Stimulated activated CD4-positive, alpha-beta T cell treated with anti-CD3 and anti-CD28 coated beads, TNF-alpha, amount 100 ng/mL, for 24 hours (primary cell): ENCODE measurements around the gene PRPF31.

Experiments used
- DNase-seq, 3 experiments: peaks; one replicate each; pipeline ENCODE4 v3.0.0-alpha.2; 2020; ENCODE audit warnings: low read depth in 3 of 3

Gene PRPF31

DNA sequence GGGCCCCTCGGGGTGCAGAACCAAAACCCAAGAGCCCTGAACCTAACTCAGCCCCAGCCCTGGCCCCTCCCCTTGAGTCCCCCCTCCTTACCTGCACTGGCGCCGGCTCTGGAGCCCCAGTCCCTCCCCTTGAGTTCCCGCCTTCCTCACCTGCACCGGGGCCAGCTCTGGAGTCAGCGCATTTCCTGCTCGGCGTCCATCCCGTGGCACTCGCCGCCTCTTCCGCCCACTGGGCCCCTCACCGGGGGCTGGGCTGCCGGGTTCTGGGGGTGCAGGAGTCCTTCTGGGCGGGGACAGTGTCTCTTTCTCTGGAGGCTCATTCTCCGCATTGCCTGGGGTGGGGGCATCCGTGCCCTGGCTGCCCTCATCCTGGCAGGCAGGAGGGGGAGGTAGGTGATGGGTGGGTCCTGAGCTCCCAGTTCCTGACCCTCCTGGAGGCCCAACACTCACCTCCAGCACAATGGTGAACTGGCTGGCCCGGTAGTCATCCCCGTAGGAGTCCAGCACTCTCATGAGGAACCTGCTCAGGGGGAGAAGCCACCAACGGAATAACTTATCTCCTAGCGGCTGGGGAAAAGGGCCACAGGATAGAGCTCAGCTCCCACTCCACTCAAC lies 7.6 kb upstream of the PRPF31 start:
- DNase-seq: no peak

DNA sequence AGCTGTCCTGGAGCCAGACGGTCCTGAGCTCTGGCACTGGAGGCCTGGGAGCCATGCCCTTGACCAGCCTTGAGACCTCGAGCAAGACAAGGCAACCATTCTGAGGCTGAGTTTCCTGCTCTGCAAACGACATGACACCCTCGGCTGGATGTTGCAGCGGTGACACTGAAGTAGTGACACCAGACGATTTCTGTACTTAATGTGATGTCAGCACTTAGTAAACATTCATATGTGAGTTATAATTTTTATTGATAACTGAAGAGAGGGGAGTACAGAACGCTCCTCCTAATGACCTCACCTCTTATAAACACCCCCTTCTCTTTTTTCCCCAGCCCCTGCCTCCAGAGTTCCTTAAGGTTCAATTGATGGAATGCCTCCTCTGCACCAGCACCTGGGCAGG lies 7.1 kb upstream of the PRPF31 start:
- no peak for DNase-seq

DNA sequence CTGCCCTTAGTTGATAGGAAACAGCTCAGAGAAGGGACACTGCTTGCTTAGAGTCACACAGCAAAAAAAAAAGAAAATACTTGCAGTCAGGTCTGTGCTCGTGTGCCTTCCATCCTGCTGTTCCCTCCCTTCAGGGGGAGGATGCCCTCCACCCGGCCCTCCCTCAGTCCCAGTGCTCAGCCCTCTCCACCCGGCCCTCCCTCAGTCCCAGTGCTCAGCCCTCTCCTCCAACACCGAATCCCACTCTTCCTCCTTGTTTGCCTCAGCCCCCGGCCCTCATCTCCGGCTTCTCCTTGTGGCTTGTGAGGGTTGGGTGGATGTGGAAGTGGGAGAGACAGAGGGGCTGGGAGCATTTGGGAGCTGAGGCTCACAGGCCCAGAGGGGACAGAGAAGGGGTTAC lies 5.9 kb upstream of the PRPF31 start:
- DNase-seq: no peak

DNA sequence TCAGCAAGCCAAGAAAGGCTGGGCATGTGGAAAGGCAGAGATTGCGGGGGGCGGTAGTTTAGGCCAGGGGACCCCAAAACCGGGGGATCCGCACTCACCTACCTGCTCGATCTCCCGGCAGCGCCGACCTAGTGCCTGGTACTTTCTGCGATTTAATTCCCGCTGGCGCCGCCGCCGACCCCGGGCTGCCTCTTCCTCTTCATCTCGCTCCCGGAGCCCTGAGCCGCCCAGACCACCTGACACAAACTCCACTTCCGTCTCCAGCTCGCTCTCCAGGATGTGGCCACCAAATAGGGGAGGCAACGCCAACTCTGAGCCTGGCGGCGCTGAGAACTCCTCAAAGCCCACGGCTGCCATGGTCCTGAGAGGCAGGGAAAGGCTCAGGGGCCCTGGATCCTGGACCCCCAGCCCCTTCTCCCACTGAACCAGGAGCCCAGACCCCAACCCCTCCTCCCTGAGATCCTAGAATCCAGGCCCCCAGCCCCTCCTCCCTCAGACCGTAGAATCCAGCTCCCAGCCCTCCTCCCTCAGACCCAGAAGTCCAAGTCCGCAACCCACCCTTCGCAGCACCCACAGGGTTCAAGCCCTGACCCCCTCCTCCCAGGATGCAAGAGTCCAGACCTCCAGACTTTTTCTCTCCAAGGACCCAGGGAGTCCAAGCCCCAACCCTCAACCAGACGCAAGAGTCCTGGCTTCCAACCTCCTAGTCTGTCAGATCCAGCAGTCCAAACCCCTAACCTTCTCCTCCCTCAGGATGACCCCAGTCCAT lies 1.0 kb upstream of the PRPF31 start:
- peak in 1 of 3 experiments; percentile 49 for DNase-seq

DNA sequence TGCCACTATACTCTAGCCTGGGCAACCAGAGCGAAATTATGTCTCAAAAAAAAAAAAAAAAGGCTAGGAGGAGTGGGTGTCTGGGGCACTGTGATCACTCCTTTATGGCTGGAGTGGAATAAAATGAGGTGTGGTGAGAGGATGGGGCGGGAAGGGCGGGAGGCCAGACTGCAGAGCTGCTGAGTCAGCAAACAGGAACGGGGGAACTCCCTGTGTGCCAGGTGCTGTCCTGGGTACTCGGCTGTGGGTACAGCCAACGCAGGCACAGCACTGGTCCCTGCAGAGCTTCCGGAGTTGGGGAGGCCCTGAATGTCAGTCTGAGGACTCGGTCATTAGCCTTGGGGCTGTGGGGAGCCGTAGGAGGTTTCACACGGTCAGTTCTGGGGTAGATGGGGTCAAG lies 5.7 kb downstream of the PRPF31 start:
- DNase-seq: no peak

DNA sequence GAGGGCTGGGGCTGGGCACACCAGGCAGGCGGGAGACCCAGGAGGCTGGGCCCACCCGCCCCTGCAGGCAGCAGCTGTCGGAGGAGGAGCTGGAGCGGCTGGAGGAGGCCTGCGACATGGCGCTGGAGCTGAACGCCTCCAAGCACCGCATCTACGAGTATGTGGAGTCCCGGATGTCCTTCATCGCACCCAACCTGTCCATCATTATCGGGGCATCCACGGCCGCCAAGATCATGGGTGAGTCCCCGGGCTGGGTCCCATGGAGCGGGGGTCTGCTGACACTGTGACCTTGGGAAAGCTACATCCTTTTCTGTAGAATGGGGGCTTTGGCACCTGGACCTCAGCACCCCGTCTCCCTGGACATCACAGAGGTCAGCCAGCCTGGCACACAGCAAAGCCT lies 8.1 kb downstream of the PRPF31 start:
- DNase-seq: no peak

DNA sequence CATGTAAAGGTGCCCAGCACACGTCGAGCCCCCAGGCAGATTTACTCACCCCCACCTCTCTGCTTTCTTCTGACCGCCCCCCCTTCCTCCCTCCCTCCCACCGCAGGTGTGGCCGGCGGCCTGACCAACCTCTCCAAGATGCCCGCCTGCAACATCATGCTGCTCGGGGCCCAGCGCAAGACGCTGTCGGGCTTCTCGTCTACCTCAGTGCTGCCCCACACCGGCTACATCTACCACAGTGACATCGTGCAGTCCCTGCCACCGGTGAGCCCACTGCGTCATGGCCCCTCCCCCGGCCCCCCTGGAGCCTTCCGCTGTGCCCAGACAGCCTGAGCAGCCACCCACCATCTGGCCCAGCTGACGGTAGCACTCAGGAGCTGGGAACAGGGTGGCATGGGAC lies 8.8 kb downstream of the PRPF31 start:
- DNase-seq: no peak

DNA sequence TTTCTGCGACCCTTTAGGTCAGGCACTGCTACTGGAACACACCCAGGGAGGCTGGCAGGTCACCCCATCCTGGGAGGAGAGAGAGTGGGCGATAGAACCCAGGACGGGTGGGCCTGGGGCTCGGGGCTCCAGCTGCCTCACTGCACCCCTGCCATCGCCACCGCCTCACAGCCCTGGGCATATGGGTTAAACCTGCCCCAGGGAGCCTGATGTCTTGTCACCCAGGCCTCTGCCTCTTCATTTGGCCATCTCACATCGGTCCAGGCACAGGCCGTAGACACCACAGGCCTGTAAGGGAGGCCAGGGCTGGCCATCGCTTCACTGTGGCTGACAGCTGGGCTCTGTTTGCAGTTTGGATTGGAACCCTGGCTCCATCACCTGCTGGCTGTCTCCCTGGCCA lies 10.2 kb downstream of the PRPF31 start:
- DNase-seq: no peak

DNA sequence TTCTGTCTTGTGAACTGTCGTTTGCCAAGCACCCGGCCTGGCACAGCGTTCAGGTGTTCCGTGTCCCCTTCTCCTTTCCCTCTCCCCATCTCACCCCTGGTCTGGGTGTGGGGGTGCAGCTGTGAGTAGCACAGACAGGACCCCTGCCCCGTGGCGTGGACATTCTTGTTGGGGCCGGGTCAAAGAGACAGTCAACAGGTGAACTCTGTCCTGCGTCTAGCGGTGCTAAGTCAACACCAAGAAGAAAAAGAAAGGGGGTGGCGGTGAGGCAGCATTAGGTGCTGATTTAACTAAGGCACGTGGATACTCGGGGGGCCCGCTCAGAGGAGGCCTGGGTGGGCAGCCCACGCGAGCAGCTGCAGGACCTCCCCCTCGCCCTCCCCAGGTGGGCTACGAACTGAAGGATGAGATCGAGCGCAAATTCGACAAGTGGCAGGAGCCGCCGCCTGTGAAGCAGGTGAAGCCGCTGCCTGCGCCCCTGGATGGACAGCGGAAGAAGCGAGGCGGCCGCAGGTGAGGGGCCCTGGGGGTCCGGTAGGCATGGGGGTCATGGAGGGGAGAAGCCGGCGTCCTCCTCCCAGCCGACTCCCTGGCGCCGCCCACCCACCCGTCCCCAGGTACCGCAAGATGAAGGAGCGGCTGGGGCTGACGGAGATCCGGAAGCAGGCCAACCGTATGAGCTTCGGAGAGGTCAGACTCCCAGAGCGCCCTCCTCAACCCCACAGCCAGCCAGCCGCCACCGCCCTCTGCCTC lies 12.3 kb downstream of the PRPF31 start:
- DNase-seq: no peak

DNA sequence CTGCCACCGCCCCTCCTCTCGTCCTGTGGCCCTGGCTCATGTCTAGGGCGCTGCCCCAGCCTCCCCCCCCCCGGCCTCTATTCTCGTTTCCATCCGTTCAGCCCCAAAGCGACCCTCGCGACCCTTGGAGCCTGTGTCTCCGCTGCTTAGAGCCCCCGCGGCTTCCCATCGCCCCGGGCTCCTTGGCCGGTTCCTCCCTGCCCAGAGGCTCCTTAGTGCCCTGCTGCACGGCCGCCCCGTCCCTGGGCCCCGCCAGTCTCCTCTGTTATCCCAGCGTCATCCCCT lies 12.8 kb downstream of the PRPF31 start:
- no peak for DNase-seq

DNA sequence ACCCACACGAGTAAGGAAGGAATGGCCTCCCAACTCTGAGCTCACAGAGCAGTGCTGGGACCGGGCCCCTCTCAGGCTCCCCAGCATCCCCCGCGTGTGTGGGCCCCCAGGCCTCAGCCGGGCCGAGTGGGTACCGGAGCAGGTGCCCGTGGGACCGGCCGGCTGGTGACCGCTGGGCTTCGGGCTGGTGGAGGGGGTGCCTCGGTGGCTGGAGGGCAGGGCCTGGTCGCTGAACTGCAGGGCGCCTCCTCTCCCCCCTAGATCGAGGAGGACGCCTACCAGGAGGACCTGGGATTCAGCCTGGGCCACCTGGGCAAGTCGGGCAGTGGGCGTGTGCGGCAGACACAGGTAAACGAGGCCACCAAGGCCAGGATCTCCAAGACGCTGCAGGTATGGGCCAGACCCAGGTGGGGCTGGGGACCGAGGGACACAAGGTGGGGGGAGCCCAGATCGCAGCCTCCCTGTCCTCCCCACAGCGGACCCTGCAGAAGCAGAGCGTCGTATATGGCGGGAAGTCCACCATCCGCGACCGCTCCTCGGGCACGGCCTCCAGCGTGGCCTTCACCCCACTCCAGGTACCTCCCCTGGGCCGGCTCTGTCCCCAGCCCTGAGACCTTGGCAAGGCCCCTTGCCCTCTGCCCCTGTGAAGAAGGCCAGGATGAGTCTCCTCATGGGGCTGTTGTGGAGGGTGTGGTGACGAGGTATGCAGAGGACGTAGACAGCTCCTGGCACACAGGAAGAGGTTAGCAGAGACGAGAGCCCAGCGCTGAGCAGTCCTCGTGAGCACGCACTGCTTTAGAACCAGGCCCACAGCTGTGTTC lies 13.5 kb downstream of the PRPF31 start:
- no peak for DNase-seq

DNA sequence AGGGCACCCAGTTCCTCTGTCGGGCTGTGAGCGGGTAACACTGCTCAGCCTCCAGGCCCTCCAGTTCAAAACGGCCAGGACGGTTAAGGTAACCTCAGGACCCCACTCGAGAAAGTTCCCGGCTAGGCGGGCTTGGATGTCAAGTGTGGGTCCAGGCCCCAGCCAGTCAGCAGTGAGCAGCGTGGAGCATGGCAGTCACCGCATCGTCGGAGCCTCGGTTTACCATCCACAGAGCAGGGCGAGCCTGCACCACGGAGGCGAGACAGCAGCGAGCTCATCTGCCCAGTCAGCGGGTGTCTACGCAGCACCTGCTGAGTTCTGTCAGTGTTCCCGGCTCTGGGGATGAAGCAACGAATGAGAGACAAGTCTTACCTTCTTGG lies 14.1 kb downstream of the PRPF31 start:
- DNase-seq: no peak

DNA sequence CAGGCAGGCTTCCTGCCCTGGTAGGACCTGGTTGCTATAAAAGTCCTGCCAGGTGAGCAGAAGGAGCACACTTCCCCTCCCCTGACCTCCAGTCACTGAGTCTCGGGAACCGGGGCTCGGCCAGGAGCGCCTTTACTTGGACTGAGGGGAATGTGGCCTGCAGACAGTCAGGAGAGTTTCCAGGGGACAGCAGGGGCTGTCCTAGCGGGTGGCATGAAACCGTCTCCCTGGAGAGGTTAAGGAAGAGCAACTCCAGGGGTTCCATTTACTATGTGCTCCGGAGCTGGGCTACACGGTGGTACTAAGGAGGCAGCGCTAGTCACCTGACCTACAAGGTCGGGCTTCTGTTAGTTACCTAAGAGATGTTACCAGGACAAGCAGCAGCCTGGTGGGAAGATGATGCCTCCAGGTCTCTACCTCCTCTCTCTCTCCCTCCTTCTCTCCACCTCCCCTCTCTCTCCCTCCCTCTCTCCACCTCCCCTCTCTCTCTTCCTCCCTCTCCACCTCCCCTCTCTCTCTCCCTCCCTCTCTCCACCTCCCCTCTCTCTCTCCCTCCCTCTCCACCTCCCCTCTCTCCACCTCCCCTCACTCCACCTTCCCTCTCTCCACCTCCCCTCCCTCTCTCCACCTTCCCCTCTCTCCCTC lies 17.9 kb downstream of the PRPF31 start:
- DNase-seq: no peak

DNA sequence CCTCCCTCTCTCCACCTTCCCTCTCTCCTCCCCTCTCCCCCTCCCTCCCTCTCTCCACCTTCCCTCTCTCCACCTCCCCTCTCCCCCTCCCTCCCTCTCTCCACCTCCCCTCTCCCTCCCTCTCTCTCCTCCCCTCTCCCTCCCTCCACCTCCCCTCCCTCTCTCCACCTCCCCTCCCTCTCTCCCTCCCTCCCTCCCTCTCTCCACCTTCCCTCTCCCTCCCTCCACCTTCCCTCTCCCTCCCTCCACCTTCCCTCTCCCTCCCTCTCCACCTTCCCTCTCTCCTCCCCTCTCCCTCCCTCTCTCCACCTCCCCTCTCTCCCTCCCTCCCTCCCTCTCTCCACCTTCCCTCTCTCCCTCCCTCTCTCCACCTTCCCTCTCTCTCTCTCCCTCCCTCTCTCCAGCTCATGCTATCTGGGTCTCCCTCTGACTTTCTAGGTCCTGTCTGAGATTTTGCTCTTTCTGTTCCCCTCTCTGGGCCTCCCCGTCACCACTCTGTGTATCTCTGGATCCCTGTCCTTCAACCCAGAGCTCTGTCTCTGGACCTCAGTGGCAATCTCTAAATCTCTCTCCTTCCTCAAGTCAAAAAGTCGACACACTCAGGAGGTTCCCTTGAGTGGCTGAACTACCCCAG lies 18.5 kb downstream of the PRPF31 start:
- no peak for DNase-seq

DNA sequence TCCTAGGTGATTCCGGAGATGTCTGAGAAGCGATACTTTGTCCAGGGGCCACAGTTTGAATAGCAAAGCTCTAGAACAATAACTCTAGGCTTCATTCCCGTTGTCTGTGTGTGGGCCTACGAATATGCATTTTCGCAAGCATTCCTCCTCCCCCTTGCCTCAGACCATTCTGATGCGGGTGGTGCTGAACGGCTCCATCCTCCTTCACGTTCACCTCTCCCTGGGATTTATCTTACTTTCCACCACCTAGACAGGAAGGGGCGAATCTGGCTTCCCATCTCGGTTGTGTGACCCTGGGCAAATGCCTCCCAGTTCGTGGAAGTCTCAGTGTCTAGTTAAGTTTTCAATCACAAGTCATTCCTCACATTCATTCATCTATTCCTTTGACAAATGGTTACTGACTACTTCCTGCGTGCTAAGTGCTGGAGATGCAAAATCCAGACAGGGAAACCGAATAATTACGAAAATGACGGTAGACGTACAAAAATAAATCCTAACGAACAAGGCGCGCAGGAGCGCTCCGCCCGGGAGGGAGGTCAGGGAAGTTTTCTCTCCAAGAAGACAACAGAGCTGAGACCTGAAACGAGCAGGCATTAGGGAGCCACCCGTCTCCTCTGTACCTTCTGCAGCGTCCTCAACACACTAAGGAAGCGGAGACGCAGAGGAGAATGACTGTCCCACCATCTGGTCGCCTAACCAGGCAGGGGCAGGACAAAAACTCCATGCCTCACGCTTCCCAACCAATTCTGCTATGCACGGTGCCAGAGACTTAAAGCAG lies 20.7 kb downstream of the PRPF31 start:
- no peak for DNase-seq

DNA sequence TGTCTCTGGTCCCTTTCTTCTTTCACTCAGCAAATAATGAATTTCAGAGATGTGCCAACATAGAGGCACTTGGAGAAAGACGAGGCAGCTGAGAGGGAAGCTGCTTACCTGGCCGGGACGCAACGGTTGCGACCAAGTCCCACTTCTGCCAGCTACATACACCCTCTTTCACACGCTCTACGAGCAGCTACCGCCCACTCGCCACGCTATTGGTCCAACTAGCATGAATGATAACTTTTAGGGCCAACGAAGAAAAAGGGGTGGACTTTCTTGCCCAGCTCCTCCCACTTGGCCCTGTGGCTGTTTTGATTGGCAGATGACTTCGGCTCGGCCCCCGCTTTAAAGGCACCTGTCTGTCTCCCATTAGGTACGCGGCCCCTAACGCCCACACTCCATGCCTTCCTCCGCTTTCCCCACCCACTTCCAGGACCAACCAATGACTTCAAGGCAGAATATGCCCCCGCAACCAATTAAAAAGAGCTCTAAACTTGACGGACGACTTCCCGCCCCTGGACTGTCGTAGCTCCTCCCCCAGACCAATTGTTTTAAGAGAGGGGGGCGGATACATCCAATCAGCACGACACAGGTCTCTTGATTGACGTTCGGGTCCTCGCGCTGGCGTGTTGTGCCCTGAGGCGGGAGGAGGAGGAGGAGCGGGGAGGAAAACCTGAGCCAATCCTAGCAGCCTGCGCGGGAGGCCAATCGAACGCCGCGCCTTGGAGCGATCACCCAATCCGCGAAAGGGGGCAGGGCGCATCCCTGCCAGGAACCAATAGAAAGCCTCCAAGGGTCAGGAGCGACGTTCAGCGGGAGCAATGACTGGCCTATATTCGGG lies 21.5 kb downstream of the PRPF31 start:
- peak; percentile 98 to 99 (median 98) for DNase-seq

DNA sequence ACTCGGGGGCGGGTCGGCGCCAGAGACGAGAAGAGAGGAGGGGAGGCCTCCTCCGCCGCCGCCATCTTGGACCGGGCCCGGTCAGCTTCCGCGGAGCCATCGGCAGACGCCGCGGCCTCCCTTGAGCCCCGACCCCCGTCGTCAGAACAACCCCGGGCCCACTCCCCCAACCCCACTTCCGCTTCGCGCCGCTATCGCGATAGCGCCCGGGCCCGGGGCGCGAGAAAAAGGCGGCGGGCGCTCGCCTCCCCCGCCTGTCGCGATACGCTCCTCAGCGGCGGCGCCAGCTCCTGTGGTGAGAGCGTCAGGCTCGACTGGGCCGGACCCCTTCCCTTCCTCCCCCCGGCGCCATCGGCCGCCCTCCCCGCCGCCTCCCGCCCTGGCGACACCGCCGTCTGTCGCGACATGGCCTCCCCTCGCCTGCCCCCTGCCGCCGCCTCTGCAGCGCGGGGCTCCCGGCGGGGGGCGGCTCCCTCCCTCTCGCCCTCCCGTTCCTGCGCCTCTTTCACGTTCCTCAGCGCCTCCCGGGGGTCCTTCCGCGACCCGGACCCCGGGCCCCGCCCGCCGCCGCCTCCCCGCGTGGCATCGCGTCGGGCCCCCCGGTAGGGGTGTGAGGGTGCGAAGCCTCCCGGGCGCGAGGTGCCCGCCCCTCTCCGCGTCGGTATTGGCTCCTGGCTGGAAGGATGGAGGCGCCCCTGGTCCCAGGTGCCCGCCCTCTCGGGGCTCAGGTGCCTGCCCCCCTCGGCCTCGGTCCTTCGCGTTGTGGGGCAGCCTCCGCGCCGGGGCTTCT lies 22.3 kb downstream of the PRPF31 start, which contains the start of gene CNOT3:
TSS of gene CNOT3 (plus strand) at position 64 of the 790 bp plus-strand sequence. CDS start 5,217 bp downstream, outside the sequence.
- peak in 1 of 3 experiments; percentile 27 for DNase-seq

DNA sequence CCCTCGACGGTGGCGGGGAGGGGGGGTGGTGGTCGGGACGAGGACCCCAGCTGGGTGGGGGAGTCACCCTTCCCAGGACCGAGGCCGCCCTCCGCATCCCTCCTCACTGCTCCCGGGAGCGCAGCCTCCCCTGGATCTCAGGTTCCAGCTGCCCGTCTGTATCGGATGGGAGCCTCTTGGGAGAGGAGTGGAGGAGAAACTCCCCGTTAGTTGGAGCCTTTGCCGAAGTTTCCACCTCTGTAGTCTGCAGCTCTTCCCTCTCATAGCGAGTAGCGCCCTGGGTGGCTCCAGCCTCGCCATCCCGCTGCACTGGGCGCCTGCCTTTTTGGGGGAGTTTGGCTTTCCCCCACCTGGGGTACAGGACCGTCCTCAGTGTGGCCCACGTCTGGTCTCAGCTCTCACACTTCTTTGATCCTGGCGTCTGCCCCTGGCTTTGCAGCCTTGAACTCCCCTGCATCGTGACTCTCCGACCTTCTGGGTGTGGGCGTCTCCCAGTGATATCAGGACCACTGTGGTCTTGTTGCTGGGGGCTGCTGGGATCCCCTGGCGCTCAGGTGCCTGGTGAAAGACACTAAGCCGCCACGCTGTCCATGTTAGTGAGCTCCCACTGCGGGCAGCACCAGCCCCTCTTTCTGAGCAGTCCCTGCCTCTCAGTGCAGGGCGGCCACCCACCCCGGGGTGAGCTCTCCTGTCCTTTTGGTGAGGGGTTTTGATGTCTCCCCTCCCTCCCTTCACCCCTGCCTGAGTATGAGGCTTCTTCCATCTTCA lies 23.1 kb downstream of the PRPF31 start:
- peak in 1 of 3 experiments; percentile 28 for DNase-seq
